CD4-positive, alpha-beta T cell treated with Interleukin-10 for 1 hour (primary cell): Measurements from ENCODE around the gene MREG.
"Not testable (repeated sequence)": the region's sequence is repeated elsewhere in the genome, so short reads cannot be mapped to it uniquely, and the experiment has no call there.

Experiments used
- DNase-seq: peaks from one replicate; pipeline ENCODE4 v3.0.0-alpha.2; 2020

The MREG gene

GRCh38 chr2:215983581-215984351, 29.6 kb downstream of the MREG start:
- DNase-seq = no peak

GRCh38 chr2:215982465-215982875, 30.9 kb downstream of the MREG start:
- DNase-seq = no peak

GRCh38 chr2:215981115-215981514, 32.2 kb downstream of the MREG start:
- no peak for DNase-seq

- DNase-seq = peak; percentile 16
Observed at GRCh38 chr2:215979620-215980019, 33.7 kb downstream of the MREG start.

- DNase-seq = no peak
Observed at GRCh38 chr2:215974700-215975429, 38.5 kb downstream of the MREG start.

- DNase-seq = no peak
Observed at GRCh38 chr2:215973954-215974699, 39.2 kb downstream of the MREG start.

GRCh38 chr2:215973145-215973792, 40.1 kb downstream of the MREG start:
- no peak for DNase-seq

- DNase-seq = no peak
Observed at GRCh38 chr2:215971671-215972070, 41.7 kb downstream of the MREG start.

GRCh38 chr2:215970894-215971293, 42.5 kb downstream of the MREG start:
- not testable (repeated sequence) for DNase-seq

GRCh38 chr2:215970425-215970824, 42.9 kb downstream of the MREG start:
- no peak for DNase-seq

- no peak for DNase-seq
Observed at GRCh38 chr2:215969131-215969841, 44.1 kb downstream of the MREG start.

GRCh38 chr2:215968499-215968898, 44.9 kb downstream of the MREG start:
- no peak for DNase-seq

GRCh38 chr2:215967590-215968378, 45.6 kb downstream of the MREG start:
- no peak for DNase-seq

GRCh38 chr2:215966951-215967350, 46.4 kb downstream of the MREG start:
- DNase-seq = no peak

- no peak for DNase-seq
Observed at GRCh38 chr2:215966274-215966673, 47.1 kb downstream of the MREG start.

GRCh38 chr2:215965532-215966165, 47.7 kb downstream of the MREG start:
- no peak for DNase-seq

GRCh38 chr2:215961981-215962380, 51.4 kb downstream of the MREG start:
- no peak for DNase-seq

- DNase-seq = no peak
Observed at GRCh38 chr2:215958257-215958656, 55.1 kb downstream of the MREG start.

GRCh38 chr2:215957354-215958122, 55.8 kb downstream of the MREG start:
- DNase-seq = not testable (repeated sequence)
